ENCODE measurements around the gene PSMB2. TPM values are rescaled to one million over a fixed set of nuclear protein-coding genes. Genes with fewer than 3 reads are reported as not detected.

The PSMB2 gene
- total RNA-seq, 1 experiment from 2014 or later, result 59.9 TPM

- CTCF ChIA-PET, result interaction anchor here (0.7 kb wide), 1 partner anchor 105 kb away, joined by 3 read pairs; no protein-coding TSS in a partner anchor
- no peaks in the 10 kb centered on the region for H3K9me3 Mint-ChIP-seq (ENCODE audit: unreplicated experiment)
- H3K27me3 Mint-ChIP-seq (ENCODE audit: insufficient read depth, unreplicated experiment), result no peaks in the 10 kb centered on the region
Measured at GRCh38 chr1:35622510-35623178, 18.7 kb downstream of the PSMB2 start.

GRCh38 chr1:35619237-35620121 lies 21.8 kb downstream of the PSMB2 start:
- Histone ChIP-seq H3K4me3 (ENCODE audit: low read depth, low read length) (no peak overlapping the region), H3K27me3 (replicated peaks; ENCODE audit: control insufficient read depth, insufficient read depth, low read length) (no peaks in the 10 kb centered on the region), H3K9me3 (no peaks in the 10 kb centered on the region), H3K36me3 (ENCODE audit: control insufficient read depth, insufficient read depth, low read length) (no peaks in the 10 kb centered on the region), H3K4me1 (no peaks in the 10 kb centered on the region)
- H3K4me1 Mint-ChIP-seq (ENCODE audit: low read depth, unreplicated experiment), result no peaks in the 10 kb centered on the region
- no peak overlapping the region for H3K4me3 Mint-ChIP-seq (ENCODE audit: unreplicated experiment)
- H3K36me3 Mint-ChIP-seq (ENCODE audit: insufficient read depth, unreplicated experiment), result peaks cover 13% of the 10 kb centered on the region
- no peak for TF ChIP-seq CTCF (IDR thresholded peaks at IDR 0.05; ENCODE audit: insufficient read depth in 1 of 2, low read depth in 1 of 2, low read length in 1 of 2, severe bottlenecking in 1 of 2, unreplicated experiment in 1 of 2)
- no TSS peak for BruUV-seq (replicated peaks)
- no peak for DNase-seq
- ChIA-PET CTCF (no interaction called here), POLR2A (no interaction called here)
- H3K27ac Mint-ChIP-seq (ENCODE audit: unreplicated experiment), result no peak overlapping the region
- H3K27me3 Mint-ChIP-seq (ENCODE audit: insufficient read depth, unreplicated experiment), result no peaks in the 10 kb centered on the region
- intact Hi-C loops (cut with micrococcal nuclease; ENCODE audit: unreplicated experiment), result no loop called here
- H3K9me3 Mint-ChIP-seq (ENCODE audit: unreplicated experiment), result no peaks in the 10 kb centered on the region

More at GRCh38 chr1:35622510-35623178, 18.7 kb downstream of the PSMB2 start:
- TF ChIP-seq CTCF (IDR thresholded peaks at IDR 0.05; ENCODE audit: insufficient read depth in 1 of 2, low read depth in 1 of 2, low read length in 1 of 2, severe bottlenecking in 1 of 2, unreplicated experiment in 1 of 2), result no peak
- H3K4me1 Mint-ChIP-seq (ENCODE audit: low read depth, unreplicated experiment), result no peaks in the 10 kb centered on the region
- POLR2A ChIA-PET, result no interaction called here
- peaks cover 9% of the 10 kb centered on the region for H3K36me3 Mint-ChIP-seq (ENCODE audit: insufficient read depth, unreplicated experiment)
- Histone ChIP-seq H3K9me3 (no peaks in the 10 kb centered on the region), H3K4me1 (no peaks in the 10 kb centered on the region), H3K4me3 (ENCODE audit: low read depth, low read length) (no peak overlapping the region), H3K27me3 (replicated peaks; ENCODE audit: control insufficient read depth, insufficient read depth, low read length) (no peaks in the 10 kb centered on the region), H3K36me3 (ENCODE audit: control insufficient read depth, insufficient read depth, low read length) (no peaks in the 10 kb centered on the region)
- H3K4me3 Mint-ChIP-seq (ENCODE audit: unreplicated experiment), result no peak overlapping the region
- DNase-seq, result no peak
- intact Hi-C loops (cut with micrococcal nuclease; ENCODE audit: unreplicated experiment), result no loop called here
- no peak overlapping the region for H3K27ac Mint-ChIP-seq (ENCODE audit: unreplicated experiment)
- no TSS peak for BruUV-seq (replicated peaks)

- DNase-seq, result no peak
- Histone ChIP-seq H3K36me3 (ENCODE audit: control insufficient read depth, insufficient read depth, low read length) (no peaks in the 10 kb centered on the region), H3K4me3 (ENCODE audit: low read depth, low read length) (no peak overlapping the region), H3K9me3 (no peaks in the 10 kb centered on the region), H3K27me3 (replicated peaks; ENCODE audit: control insufficient read depth, insufficient read depth, low read length) (no peaks in the 10 kb centered on the region), H3K4me1 (no peaks in the 10 kb centered on the region)
- Mint-ChIP-seq H3K9me3 (ENCODE audit: unreplicated experiment) (no peaks in the 10 kb centered on the region), H3K4me3 (ENCODE audit: unreplicated experiment) (no peak overlapping the region), H3K4me1 (ENCODE audit: low read depth, unreplicated experiment) (no peaks in the 10 kb centered on the region), H3K27me3 (ENCODE audit: insufficient read depth, unreplicated experiment) (no peaks in the 10 kb centered on the region), H3K36me3 (ENCODE audit: insufficient read depth, unreplicated experiment) (peaks cover 18% of the 10 kb centered on the region), H3K27ac (ENCODE audit: unreplicated experiment) (no peak overlapping the region)
- no TSS peak for BruUV-seq (replicated peaks)
- no peak for TF ChIP-seq CTCF (IDR thresholded peaks at IDR 0.05; ENCODE audit: insufficient read depth in 1 of 2, low read depth in 1 of 2, low read length in 1 of 2, severe bottlenecking in 1 of 2, unreplicated experiment in 1 of 2)
- ChIA-PET POLR2A (no interaction called here), CTCF (no interaction called here)
- intact Hi-C loops (cut with micrococcal nuclease; ENCODE audit: unreplicated experiment), result no loop called here
Measured at GRCh38 chr1:35615440-35615839, 25.9 kb downstream of the PSMB2 start.
